ENCODE measurements around the gene PLXDC2. TPM values are rescaled to one million over a fixed set of nuclear protein-coding genes. Genes with fewer than 3 reads are reported as not detected.

The PLXDC2 gene
- total RNA-seq, 1 donor from 2014 or later: 79.2 TPM

DNA sequence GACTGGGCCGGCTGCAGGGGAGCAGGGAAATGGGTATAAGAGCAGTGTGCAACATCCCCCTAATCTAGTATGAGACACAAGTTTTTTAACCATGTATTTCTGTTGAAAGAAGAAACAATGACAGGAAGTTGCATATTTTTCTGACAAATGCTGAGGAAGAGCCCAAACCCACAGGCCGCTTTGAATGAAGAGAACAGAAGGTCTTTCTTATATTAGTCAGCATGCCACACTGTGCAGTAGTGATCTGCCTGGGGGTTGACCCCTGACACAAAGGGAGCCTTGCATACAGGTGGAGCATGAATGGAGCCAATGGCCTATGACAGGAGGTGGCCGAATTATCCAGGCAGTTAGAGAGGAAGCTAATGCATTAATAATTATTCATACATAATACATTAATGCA lies 518.3 kb downstream of the PLXDC2 start:
- no peak for TF ChIP-seq CTCF (conservative IDR thresholded peaks at IDR 0.05)
- no peaks in the 10 kb centered on the region for H3K4me1 Mint-ChIP-seq (ENCODE audit: unreplicated experiment)
- no peak overlapping the region for H3K4me3 Mint-ChIP-seq

More for the DNA sequence above, 518.3 kb downstream of the PLXDC2 start:
- Mint-ChIP-seq H3K27me3 (no peaks in the 10 kb centered on the region), H3K9me3 (peaks cover 5% of the 10 kb centered on the region), H3K36me3 (no peaks in the 10 kb centered on the region), H3K27ac (no peak overlapping the region)
- DNase-seq (ENCODE audit: extremely low spot score, unreplicated experiment): no peak
